ENCODE data around the gene CFAP45. TPM values are rescaled to one million over a fixed set of nuclear protein-coding genes. Genes with fewer than 3 reads are reported as not detected.
A peak's percentile ranks its signal among the peaks of the same experiment; 100 is the strongest.

CFAP45 gene
- total RNA-seq, 1 donor from 2014 or later, result not detected

DNA sequence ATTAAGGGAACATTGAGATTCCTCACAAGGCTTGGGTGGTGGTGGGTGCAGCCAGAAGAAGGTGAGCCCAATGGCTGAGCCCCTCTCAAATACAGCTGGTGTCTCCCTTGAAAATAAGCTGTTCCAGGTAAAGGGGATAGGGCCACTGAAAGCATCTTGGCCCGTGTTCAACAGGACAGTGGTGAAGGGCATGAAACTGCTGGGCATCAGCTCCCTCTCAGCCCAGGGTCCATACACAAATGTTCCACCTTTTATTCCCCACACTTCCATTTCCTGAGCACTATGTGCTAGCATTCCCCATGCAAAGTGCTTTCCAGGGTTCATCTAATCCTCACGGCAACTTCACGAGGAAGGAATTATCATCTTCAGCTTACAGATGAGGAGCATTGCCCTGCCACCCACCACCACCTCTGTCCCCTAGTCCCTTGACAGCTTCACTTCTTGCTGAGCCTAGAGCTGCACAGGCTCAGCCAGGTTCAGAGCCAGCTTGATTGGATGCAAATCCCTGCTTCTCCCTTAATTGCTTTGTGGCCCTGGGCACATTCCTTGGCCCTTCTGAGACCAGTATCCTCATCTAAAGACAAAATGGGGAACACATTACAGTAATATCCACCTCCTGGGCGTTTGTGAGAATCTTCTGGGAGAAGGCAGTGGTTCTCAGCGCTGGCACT is 15.7 kb upstream of the CFAP45 start:
- H3K9me3 Mint-ChIP-seq, result no peaks in the 10 kb centered on the region
- H3K4me1 Mint-ChIP-seq, result peaks cover 15% of the 10 kb centered on the region
- H3K36me3 Mint-ChIP-seq (ENCODE audit: low read depth), result no peaks in the 10 kb centered on the region
- TF ChIP-seq, protein P1, sequence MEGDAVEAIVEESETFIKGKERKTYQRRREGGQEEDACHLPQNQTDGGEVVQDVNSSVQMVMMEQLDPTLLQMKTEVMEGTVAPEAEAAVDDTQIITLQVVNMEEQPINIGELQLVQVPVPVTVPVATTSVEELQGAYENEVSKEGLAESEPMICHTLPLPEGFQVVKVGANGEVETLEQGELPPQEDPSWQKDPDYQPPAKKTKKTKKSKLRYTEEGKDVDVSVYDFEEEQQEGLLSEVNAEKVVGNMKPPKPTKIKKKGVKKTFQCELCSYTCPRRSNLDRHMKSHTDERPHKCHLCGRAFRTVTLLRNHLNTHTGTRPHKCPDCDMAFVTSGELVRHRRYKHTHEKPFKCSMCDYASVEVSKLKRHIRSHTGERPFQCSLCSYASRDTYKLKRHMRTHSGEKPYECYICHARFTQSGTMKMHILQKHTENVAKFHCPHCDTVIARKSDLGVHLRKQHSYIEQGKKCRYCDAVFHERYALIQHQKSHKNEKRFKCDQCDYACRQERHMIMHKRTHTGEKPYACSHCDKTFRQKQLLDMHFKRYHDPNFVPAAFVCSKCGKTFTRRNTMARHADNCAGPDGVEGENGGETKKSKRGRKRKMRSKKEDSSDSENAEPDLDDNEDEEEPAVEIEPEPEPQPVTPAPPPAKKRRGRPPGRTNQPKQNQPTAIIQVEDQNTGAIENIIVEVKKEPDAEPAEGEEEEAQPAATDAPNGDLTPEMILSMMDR (conservative IDR thresholded peaks at IDR 0.05), result no peak
- peak overlapping the region; percentile 38 for H3K27ac Mint-ChIP-seq (ENCODE audit: unreplicated experiment)
- no peaks in the 10 kb centered on the region for H3K27me3 Mint-ChIP-seq (ENCODE audit: low read depth)
- H3K4me3 Mint-ChIP-seq, result no peak overlapping the region
- no peak for DNase-seq (ENCODE audit: low read depth, low spot score)

DNA sequence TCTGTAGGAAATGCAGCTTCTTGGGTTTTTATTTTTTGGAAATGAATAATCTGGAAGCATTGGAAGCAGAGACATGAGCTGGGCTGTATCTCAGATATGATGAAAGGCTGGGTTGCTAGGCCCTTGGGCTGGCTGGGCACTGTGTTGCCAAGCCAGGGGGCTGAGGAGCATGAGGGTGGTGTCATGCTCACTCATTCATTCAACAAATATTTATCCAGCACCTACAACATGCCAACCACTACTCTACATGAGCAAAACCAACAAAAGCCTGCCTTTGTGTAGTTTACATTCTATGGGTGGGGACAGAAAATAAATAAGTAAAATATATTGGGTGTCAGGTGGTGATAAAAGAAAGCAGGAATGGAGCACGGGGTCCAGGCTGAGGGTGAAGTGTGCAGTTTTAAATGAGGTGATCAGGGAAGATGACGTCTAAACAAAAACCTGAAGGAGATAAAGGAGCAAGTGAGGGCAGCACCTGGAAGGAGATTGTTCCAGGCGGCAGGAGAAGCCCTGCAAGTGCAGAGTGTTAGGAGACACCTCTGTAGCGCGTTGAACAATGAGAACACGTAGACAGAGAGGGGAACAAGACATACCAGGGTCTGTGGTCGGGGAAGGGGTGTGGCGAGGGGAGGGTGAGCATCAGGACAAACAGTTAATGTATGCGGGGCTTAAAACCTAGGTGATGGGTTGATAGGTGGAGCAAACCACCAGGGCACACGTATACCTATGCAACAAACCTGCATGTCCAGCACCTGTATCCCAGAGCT is 14.5 kb upstream of the CFAP45 start:
- Mint-ChIP-seq H3K27me3 (ENCODE audit: low read depth) (no peaks in the 10 kb centered on the region), H3K4me3 (no peak overlapping the region), H3K27ac (ENCODE audit: unreplicated experiment) (no peak overlapping the region), H3K9me3 (no peaks in the 10 kb centered on the region), H3K4me1 (peaks cover 26% of the 10 kb centered on the region), H3K36me3 (ENCODE audit: low read depth) (no peaks in the 10 kb centered on the region)
- TF ChIP-seq, protein P1 (conservative IDR thresholded peaks at IDR 0.05), result no peak
- no peak for DNase-seq (ENCODE audit: low read depth, low spot score)

DNA sequence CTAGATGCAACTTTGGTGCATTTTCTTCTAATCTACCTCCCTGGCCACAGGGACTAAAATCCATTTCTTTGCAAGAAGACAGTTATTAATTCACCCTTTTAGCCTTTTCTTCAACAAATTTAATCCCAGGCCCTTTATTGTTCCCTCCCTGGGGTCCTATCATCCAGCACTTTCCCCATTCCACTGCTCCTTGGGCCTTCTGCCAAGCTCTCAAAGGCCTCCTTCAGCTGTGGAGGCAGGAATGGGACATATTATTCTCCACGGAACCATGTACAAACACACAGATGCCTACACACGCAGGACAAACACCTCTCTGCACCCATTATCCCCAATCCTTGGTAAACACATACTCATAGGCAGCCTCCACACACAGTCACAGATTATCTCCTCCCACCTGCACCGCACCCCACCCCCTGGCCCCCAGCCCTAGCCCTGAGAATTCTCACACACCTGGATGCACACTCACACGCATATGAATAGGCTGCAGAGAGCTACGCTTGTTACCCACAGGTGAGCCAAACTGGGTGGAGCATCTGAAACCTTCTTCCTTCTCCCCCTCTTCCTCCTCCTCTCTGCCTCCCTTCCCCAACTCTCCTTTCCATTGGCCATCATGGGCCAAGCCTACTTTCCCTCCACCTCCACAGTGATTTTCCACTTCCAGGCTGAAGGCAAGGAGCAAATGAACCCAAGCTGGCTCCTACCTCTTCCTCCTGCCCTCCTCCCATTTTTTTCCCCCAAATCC is 13.7 kb upstream of the CFAP45 start:
- DNase-seq (ENCODE audit: low read depth, low spot score), result no peak
- no peaks in the 10 kb centered on the region for H3K36me3 Mint-ChIP-seq (ENCODE audit: low read depth)
- H3K4me3 Mint-ChIP-seq, result no peak overlapping the region
- TF ChIP-seq, protein P1 (conservative IDR thresholded peaks at IDR 0.05), result no peak
- H3K4me1 Mint-ChIP-seq, result peaks cover 26% of the 10 kb centered on the region
- H3K9me3 Mint-ChIP-seq, result no peaks in the 10 kb centered on the region
- H3K27me3 Mint-ChIP-seq (ENCODE audit: low read depth), result no peaks in the 10 kb centered on the region
- H3K27ac Mint-ChIP-seq (ENCODE audit: unreplicated experiment), result no peak overlapping the region

DNA sequence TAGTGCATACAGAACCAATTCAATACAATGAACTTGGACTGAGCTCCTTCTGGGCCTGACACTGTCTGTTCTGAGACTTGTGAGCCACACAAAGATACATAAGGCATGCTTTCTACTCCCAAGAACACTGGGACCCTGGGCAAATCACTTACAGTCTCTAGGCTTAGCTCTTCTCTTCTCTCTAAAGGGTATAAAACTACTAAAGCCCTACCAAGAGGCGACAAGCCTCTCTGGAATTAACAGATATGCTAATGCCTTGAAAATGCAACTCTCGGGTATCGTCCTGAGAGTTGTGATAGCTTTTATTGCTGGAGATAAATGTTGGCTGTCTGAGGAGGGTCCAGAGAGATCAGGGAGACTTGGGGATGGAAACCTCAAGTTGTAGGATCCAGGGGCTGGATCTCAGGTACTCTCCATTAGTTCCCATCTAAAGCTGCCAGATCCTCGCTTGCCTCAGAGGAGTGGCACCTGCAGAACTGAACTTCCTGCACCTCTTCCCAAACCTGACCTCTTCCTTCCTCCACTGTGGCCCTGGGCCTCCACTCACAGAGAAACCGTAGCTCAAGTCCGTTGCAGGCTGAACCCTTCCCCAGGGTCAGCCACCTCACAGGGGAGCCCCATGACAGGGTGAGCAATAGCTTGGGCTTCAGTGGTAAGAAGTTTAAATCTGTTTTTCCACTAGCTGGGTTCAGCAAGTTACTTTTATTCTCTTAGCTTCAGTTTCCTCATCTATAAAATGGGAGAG is 11.5 kb upstream of the CFAP45 start:
- no peak for DNase-seq (ENCODE audit: low read depth, low spot score)
- Mint-ChIP-seq H3K4me3 (no peak overlapping the region), H3K27ac (ENCODE audit: unreplicated experiment) (no peak overlapping the region), H3K9me3 (no peaks in the 10 kb centered on the region), H3K4me1 (peaks cover 31% of the 10 kb centered on the region), H3K27me3 (ENCODE audit: low read depth) (no peaks in the 10 kb centered on the region), H3K36me3 (ENCODE audit: low read depth) (no peaks in the 10 kb centered on the region)
- TF ChIP-seq, protein P1 (conservative IDR thresholded peaks at IDR 0.05), result no peak
